CD4-positive, alpha-beta T cell (primary cell): ENCODE measurements around the gene GIT1. TPM values are rescaled to one million over a fixed set of nuclear protein-coding genes. Genes with fewer than 3 reads are reported as not detected.

Experiments used
- ATAC-seq: fragments of 200-7000 bp; cut with Tn5 transposase; one replicate; pipeline ENCODE4 v1.10.0; 2022; ENCODE audit warnings: mild to moderate bottlenecking; ENCODE audit not compliant: poor library complexity
- CTCF ChIA-PET: fragments of 350-600 bp; sonication (Branson Sonifier 250); formaldehyde crosslinking; loops from one replicate; lab custom pipeline; 2021; ENCODE audit warnings: antibody characterized with exemption, inconsistent platforms; lab: Charles Lee
- POLR2A ChIA-PET: fragments of 350-600 bp; sonication (Branson Sonifier 250); formaldehyde crosslinking; loops from one replicate; lab custom pipeline; 2021; ENCODE audit warnings: antibody characterized with exemption, inconsistent platforms; lab: Charles Lee
- DNase-seq, 14 experiments: peaks; one replicate each; pipeline ENCODE4 v3.0.0-alpha.2; 2013 to 2020; ENCODE audit warnings: mixed read lengths in 2 of 14
- H3K27ac ChIP-seq, 2 donors: one replicate each; pipeline versions ENCODE4 v1.5.1 to v1.7.0; 2013; ENCODE audit warnings: low read length in 2 of 2, low read depth in 1 of 2, mild to moderate bottlenecking in 1 of 2
- H3K27me3 ChIP-seq, 2 experiments: 1 replicate in 1 of 2; 2 replicates in 1 of 2; pipeline versions ENCODE4 v1.6.1 to v1.7.0; 2013; ENCODE audit warnings: low read length in 2 of 2, control low read depth in 1 of 2, mild to moderate bottlenecking in 1 of 2, moderate library complexity in 1 of 2; ENCODE audit not compliant: insufficient read depth in 2 of 2, control insufficient read depth in 1 of 2
- H3K36me3 ChIP-seq: one replicate; pipeline ENCODE4 v1.6.1; 2013; ENCODE audit warnings: low read length, control low read depth; ENCODE audit not compliant: insufficient read depth
- H3K4me1 ChIP-seq: one replicate; pipeline ENCODE4 v1.6.1; 2013; ENCODE audit warnings: low read length, control low read depth; ENCODE audit not compliant: insufficient read depth
- H3K4me3 ChIP-seq: one replicate; pipeline ENCODE4 v1.5.1; 2013; ENCODE audit warnings: mild to moderate bottlenecking, low read length, moderate library complexity
- H3K9me3 ChIP-seq, 2 experiments: 1 replicate in 1 of 2; 2 replicates in 1 of 2; pipeline versions ENCODE4 v1.6.1 to v1.7.0; 2013; ENCODE audit warnings: low read length in 2 of 2, mild to moderate bottlenecking in 2 of 2, control low read depth in 1 of 2, moderate library complexity in 1 of 2; ENCODE audit not compliant: control insufficient read depth in 1 of 2, insufficient read depth in 1 of 2
- H3K27ac Mint-ChIP-seq: one replicate; pipeline ENCODE4 v1.8.0; 2020; ENCODE audit warnings: mixed read lengths
- H3K27me3 Mint-ChIP-seq: one replicate; pipeline ENCODE4 v1.8.0; 2021; ENCODE audit warnings: mixed read lengths
- H3K36me3 Mint-ChIP-seq: one replicate; pipeline ENCODE4 v1.8.0; 2021; ENCODE audit warnings: low read depth, mixed read lengths
- H3K4me1 Mint-ChIP-seq: one replicate; pipeline ENCODE4 v1.8.0; 2021; ENCODE audit warnings: low read depth, mixed read lengths
- H3K4me3 Mint-ChIP-seq: one replicate; pipeline ENCODE4 v1.8.0; 2020; ENCODE audit warnings: mild to moderate bottlenecking, mixed read lengths
- H3K9me3 Mint-ChIP-seq: one replicate; pipeline ENCODE4 v1.8.0; 2020; ENCODE audit warnings: mixed read lengths
- intact Hi-C, 2 experiments: fragments of 100-400 bp; cut with DNase I in 1 of 2; cut with micrococcal nuclease in 1 of 2; formaldehyde crosslinking; loops; one replicate each; pipeline versions ENCODE4 v1.15.1 to v1.9.0; 2023 to 2025; cut with DNase I, micrococcal nuclease
- total RNA-seq, 174 experiments: library from RNA in 2 of 174; stranded (reverse) in 2 of 174; gene quantifications; one replicate each; pipeline ENCODE4 v1.2.3 and lab custom pipeline; 2021 to 2026
- TF ChIP-seq, protein P1 (sequence below): fragments of 200-600 bp; IDR thresholded peaks from one replicate; pipeline ENCODE4 v1.8.0; 2022; ENCODE audit warnings: antibody characterized with exemption, mild to moderate bottlenecking

The GIT1 gene
- total RNA-seq, 2 experiments from 2014 or later, result 35.8 to 36.7 TPM

DNA sequence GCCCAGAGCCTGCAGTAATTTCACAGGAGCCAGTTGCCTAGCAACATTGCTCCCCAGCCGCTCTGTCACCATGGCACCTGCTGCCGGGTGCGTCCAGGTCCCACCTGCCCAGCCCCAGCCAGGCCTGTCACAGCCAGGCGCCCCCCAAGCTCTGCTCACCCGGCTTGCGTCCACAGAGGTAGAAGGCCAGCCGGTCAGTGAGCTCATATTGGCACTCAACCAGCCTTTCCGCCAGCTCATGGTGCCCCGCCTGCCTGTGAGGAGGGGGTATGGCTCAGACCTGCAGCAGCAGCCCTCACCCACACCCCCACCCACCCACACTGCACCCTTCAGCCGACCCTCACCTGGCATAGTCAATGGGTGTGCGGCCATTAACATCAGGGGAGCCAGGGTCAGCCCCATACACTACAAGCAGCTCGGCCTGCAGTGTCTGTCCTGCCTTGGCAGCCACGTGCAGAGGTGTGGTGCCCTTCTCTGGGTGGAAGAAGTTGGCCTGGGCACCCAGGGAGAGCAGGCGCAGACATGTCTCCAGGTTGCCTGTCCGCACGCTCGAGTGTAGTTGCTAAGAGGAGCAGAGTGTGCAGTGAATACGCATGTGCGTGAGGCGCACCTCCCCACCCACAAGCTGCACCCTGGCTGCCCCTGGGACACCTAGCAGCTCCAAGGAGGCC lies 7.7 kb downstream of the GIT1 start:
- CTCF ChIA-PET, result interaction anchor here (0.8 to 7.8 kb wide), 4 partner anchors 9 to 36 kb away, joined by 3 to 48 read pairs (median 26); partner anchors contain the start of gene ANKRD13B
- Histone ChIP-seq H3K4me3 (no peak overlapping the region), H3K27me3 (no peaks in the 10 kb centered on the region), H3K9me3 (no peaks in the 10 kb centered on the region), H3K4me1 (peaks cover 41% of the 10 kb centered on the region), H3K27ac (no peak overlapping the region), H3K36me3 (peaks cover 58% of the 10 kb centered on the region)
- Mint-ChIP-seq H3K4me1 (peaks cover 43% of the 10 kb centered on the region), H3K9me3 (no peaks in the 10 kb centered on the region), H3K27ac (peak overlapping the region; percentile 27), H3K27me3 (no peaks in the 10 kb centered on the region), H3K4me3 (no peak overlapping the region), H3K36me3 (peaks cover 33% of the 10 kb centered on the region)
- POLR2A ChIA-PET, result interaction anchor here (1.0 to 3.0 kb wide), 5 partner anchors 10 to 36 kb away, joined by 3 to 14 read pairs (median 9); partner anchors contain the start of gene TP53I13
- DNase-seq, result peak in 1 of 14 experiments; percentile 27
- intact Hi-C loops, result loop anchor here in 1 of 2 experiments (2.0 to 10.0 kb wide), 5 partner anchors 351 to 837 kb away; partner anchors contain the start of genes PHF12, SSH2 and TRAF4
- ATAC-seq, result no peak
- TF ChIP-seq, protein P1, sequence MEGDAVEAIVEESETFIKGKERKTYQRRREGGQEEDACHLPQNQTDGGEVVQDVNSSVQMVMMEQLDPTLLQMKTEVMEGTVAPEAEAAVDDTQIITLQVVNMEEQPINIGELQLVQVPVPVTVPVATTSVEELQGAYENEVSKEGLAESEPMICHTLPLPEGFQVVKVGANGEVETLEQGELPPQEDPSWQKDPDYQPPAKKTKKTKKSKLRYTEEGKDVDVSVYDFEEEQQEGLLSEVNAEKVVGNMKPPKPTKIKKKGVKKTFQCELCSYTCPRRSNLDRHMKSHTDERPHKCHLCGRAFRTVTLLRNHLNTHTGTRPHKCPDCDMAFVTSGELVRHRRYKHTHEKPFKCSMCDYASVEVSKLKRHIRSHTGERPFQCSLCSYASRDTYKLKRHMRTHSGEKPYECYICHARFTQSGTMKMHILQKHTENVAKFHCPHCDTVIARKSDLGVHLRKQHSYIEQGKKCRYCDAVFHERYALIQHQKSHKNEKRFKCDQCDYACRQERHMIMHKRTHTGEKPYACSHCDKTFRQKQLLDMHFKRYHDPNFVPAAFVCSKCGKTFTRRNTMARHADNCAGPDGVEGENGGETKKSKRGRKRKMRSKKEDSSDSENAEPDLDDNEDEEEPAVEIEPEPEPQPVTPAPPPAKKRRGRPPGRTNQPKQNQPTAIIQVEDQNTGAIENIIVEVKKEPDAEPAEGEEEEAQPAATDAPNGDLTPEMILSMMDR, result no peak

DNA sequence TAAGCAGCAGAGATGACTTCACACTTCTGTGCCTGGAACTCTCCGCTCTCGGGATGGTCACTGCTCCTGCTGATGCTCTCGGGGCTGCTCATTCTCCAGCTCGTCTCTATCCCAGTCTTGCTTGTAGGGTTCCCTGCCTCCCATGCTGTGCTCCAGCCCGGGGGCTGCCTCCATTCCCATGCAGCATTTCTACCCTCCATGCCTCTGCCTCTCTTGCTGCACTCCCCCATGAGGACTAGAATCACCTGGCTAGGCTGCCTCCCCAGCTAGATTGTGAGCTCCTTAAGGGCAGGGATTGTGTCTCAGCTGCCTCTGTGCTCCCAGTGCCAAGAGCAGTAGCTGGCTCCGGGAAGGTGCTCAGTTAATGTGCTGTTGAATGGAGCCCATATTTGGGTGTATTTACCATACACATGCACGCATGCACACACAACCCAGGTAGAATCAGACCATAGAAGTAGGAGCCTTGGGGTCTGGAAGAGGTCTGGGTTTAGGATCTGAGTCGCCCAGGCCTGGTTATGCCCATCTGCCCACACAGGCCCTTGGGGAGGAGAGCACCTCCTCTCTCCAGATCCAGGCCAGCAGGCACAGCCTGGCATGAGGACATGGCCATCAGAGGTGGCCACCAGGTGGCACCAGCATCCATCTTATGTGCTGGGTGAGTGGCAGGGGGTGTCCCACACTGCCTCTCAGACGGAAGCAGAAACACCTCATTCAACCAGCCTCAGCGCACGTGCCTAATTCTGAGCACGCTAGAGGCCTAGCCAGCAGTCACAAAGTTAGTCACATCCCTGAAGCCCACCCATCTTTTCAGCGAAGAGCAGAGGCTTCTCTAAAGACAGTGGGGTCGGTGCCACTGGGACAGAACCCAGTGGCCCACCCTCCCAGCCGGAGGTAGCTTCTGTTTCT lies 9.3 kb downstream of the GIT1 start:
- H3K4me3 ChIP-seq, result no peak overlapping the region
- intact Hi-C loops, result loop anchor here (1.0 to 10.0 kb wide), 13 partner anchors 9 to 895 kb away; partner anchors contain the start of genes GIT1 (in 1 of the 2), GOSR1 (in 1 of the 2), PHF12 (in 1 of the 2) and SSH2 (in 1 of the 2)
- no peaks in the 10 kb centered on the region for H3K27me3 ChIP-seq
- H3K27ac Mint-ChIP-seq, result peak overlapping the region; percentile 41
- peak overlapping the region; percentile 69 for H3K4me3 Mint-ChIP-seq
- peaks cover 74% of the 10 kb centered on the region for H3K36me3 ChIP-seq
- peaks cover 44% of the 10 kb centered on the region for H3K36me3 Mint-ChIP-seq
- TF ChIP-seq, protein P1, result peak; percentile 88
- DNase-seq, result peak; percentile 84 to 95 (median 88)
- peaks cover 27% of the 10 kb centered on the region for H3K4me1 ChIP-seq
- POLR2A ChIA-PET, result interaction anchor here (1.2 to 3.0 kb wide), 5 partner anchors 11 to 37 kb away, joined by 4 to 14 read pairs (median 9); partner anchors contain the start of gene ABHD15
- H3K27ac ChIP-seq, result no peak overlapping the region
- CTCF ChIA-PET, result interaction anchor here (0.8 to 7.8 kb wide), 7 partner anchors 12 to 441 kb away, joined by 3 to 48 read pairs (median 6); partner anchors contain the start of gene ANKRD13B
- peak; percentile 99 for ATAC-seq
- H3K27me3 Mint-ChIP-seq, result no peaks in the 10 kb centered on the region
- H3K9me3 ChIP-seq, result no peaks in the 10 kb centered on the region
- peaks cover 27% of the 10 kb centered on the region for H3K4me1 Mint-ChIP-seq
- no peaks in the 10 kb centered on the region for H3K9me3 Mint-ChIP-seq
